GM21526 (cell line): Measurements from ENCODE around the gene TCP11L2.

Source experiments
- ATAC-seq: cut with Tn5 transposase; IDR thresholded peaks from one replicate; pipeline ENCODE4 v1.9.1; 2021; ENCODE audit warnings: moderate library complexity; ENCODE audit not compliant: unreplicated experiment, low FRiP score

TCP11L2 gene

DNA sequence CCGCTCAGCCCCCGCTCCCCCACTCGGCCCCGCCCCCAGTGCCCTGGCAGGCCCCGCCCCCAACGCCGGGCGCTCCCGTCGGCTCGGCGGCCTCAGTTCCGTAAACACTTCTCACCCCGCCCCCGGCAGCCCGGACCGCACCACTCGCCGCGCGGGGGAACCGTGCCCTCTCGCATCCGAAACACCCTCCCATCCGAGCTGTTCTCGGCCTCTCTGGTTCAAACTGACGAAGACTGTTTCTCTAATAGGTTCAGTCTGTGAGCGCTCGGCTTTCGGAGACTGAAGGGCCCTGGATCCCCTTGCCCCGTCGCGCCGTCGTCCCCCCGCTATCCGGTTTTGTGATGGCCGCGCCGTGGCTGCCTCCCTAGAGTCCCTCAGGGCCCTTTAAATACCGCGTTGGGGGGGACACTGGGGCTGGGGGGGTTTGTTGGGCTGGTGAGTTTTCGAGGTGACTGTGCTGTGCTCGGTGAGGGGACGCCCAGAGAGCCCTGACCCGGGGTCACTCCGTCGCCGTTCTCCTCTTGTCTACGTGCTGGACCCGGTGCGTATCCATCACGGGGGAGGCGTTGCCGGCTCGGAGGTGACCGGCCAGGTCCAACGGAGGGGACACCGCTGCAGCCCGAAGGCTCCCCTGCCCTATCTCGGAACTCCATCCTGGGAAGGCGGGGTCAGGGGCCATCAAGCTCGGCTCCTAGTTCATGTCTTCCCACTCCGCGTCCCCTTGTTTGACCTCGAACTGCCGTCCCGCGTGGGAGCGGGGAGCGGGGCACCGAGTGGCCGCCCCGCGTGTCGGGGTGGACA, at the start of gene TCP11L2:
Gene TCP11L2 (plus strand): TSS at position 333 of the 801 bp plus-strand sequence. CDS start 8,343 bp downstream, outside the sequence.
- ATAC-seq = peak; percentile 59

DNA sequence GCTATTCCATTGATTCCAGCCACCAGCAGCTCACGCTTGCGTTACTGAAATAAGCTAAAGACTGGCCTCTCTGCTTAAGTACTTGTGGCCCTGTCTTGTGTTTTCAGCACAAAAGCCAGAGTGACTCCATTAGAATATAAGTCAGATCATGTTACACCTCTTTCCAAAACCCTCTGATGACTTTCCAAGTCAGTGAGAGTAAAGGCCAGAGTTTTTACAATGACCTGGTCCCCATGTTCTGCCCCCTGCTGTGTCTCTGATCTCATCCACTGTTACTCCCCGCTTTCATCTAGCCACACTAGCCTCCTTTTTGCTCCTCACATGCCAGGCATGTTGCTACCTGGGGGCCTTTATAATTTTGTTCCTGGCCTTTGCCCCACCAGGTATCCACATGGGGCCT, 47.8 kb upstream of the TCP11L2 start:
- ATAC-seq = no peak

DNA sequence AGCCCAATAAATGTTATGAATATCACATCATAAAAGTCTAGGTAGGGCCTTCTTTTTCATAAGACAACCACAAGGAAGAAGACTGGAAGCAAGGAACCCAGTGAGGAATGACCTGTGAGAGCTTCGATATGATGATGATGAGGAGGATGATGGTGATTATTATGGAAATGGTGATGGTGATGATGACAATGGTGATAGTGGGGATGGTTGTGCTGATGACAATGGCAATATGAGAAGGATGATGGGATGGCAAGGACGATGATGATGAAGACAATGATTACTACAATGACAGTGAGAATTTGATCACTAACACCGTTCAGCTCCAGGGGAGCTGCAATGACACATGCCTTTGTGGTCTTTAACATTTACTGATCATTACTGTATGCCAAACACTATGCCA, 47.0 kb upstream of the TCP11L2 start:
- ATAC-seq = no peak

DNA sequence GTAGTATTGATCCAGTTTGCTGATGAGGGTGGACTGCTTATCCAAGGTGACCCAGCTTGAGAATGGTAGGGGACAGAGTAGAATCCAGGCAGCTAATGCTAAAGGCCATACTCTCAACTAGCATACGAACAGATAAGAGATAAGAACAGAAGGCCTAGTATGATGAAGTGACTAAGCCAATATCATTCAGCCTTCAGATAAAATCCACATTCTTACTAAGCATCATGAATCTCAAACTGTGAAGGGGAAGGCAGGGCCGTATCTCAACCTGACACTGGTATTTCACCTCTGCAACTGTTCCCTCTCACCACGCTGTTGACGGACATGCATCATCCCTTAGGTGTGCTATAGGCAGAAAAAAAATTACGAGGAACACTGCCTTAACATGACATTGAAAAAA, 46.6 kb upstream of the TCP11L2 start:
- ATAC-seq = no peak

DNA sequence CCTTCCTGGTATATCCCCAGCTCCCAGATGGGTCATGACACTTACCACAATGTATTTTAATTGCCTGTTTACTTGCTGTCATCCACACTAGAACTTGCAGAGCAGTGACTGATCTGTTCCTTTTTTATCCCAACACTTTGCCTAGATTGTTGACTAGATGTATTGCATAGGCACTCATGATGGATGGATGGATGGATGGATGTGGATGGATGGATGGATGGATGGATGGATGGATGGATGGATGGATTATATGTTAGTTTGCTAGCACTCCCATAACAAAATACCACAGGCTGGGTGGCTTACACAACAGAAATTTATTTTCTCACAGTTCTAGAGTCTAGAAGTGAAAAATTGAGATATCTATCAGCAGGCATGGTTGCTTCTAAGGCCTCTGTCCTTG, 46.0 kb upstream of the TCP11L2 start:
- no peak for ATAC-seq

DNA sequence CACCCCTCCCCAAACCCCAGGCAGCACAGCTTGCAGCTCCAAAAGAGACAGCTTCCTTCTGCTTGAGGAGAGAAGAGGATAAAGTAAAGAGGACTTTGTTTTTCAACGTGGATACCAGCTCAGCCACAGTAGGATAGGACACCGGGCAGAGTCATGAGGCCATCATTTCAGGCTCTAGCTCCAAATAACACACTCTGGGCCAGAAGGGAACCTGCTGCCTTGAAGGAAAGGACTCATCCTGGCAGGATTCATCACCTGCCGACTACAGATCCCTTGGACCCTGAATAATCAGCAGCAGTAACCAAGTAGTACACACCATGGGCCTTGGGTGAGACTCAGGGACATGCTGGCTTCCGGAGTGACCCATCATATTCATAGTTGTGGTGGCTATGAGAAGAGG, 44.3 kb upstream of the TCP11L2 start:
- ATAC-seq = no peak

DNA sequence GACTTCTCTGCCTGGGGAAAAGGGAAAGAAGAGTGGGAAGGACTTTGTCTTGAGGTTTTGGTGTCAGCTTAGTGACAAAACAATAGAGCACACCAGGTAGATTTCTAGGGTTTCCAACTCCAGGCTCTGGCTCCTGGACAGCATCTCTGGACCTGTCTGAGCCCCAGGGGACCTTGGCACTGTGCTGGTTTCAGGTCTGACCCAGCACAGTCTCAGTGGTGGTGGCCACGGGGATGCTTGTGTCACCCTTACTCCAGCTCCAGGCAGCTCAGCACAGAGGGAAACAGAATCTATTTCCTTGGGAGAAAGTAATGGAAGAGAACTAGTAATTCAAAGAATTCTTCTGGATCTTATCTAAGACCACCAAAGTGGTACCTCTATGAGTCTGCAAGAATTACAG, 43.6 kb upstream of the TCP11L2 start:
- no peak for ATAC-seq

DNA sequence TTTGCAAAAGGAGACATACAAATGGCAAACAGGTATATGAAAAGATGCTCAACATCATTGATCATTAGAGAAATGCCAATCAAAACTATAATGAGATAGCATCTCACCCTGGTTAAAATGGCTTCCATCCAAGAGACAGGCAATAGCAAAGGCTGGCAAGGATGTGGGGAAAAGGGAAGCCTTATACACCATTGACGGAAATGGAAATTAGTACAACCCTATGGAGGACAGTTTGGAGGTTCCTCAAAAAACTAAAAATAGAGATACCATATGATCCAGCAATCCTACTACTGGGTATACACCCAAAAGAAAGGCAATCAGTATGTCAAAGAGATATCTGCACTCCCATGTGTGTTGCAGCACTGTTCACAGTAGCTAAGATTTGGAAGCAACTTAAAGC, 37.4 kb upstream of the TCP11L2 start:
- ATAC-seq = no peak

DNA sequence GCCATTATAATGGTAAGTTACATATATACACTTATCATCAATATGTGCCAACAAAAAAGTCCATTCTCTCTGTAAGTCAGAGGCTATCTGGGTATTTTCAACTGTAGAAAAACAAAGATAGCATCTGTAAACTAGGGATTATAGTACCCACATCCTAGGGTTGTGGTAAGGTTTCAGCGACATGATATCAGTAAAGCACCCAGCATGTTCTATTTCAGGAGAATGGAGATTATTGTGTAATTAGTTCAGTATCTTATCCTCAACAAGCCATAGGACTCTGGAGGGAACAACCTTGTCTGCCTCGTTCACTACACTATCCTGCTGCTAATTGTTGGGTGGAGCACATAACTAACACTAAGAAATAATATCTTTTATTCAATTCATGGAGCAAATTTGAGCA, 35.0 kb upstream of the TCP11L2 start:
- ATAC-seq = no peak

DNA sequence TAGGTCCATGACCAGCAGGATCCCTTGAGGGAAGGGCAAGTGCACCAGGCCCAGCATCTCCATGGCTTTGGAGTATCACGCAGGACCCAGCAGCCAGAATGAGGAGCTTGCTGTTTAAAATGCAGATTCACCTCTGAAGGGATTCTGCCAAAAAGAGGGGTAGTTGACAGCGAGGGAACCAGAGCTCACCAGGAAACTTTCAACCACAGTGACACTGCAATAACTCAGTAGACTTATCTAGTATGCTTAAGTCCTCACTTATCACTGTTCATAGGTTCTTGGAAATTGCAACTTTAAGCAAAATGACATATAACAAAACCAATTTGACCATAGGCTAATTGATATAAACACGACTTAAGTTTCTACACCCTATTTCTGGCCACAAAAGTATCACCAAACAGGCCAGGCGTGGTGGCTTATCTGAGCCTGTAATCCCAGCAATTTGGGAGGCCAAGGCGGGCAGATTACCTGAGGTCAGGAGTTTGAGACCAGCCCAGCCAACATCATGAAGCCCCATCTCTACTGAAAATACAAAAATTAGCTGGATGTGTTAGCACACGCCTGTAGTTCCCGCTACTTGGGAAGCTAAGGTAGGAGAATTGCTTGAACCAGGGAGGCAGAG, 33.3 kb upstream of the TCP11L2 start:
- ATAC-seq = no peak

DNA sequence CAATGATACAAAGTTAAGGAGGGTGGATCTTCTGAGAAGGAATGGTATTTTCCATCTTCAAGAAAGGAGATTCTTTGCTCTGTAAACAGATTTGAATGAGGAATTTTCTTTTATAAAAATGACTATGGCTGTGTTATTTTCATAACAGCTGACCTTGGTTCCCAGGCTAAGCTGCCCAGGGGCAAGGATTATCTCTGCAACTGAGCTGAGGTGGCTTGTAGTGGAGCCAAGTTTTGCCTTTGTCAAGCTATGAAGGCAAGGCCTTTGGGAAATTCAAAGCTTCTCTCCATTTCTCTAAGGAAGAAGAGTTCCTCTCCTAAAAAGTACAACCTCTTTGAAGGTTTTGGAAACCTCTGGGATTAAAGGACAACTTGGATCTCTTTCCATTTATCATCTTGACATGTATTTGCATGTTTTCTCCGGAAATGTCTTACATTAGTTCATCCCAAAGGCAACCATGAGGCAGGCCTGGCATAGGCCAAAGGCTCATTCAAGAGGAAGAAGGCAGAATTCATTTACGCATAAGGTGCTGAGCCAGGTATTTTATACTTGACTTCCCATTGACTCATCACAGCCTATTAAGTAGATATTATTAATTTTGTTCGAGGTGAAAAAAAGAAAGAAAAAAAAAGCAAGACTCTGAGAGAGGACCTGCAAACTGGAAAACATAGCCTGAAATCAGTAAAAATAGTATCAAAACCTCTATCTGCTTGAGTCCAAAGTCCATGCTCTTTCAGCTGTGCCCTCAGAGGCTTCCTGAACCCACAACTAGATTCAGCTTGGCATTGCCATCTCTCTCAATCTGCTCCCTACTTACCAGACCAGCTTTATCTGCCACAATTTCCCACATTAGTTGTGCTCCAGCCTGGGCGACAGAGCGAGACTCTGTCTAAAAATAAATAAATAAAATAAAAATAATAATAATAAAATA, 30.7 kb upstream of the TCP11L2 start:
- no peak for ATAC-seq

DNA sequence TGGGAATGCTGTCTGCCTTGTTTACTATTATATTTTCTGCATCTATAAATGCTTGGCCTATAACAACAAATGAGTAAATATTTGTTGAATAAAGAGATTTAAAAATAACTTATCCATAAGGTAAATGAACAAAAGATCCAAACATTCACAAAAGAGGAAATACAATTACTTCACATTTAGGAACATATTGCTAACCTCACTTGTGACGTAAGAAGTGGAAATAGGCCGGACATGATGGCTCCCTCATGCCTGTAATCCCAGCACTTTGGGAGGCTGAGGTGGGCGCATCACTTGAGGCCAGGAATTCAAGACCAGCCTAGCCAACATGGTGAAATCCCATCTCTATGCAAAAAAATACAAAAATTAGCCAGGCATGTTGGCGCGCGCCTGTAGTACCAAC, 29.0 kb upstream of the TCP11L2 start:
- no peak for ATAC-seq

DNA sequence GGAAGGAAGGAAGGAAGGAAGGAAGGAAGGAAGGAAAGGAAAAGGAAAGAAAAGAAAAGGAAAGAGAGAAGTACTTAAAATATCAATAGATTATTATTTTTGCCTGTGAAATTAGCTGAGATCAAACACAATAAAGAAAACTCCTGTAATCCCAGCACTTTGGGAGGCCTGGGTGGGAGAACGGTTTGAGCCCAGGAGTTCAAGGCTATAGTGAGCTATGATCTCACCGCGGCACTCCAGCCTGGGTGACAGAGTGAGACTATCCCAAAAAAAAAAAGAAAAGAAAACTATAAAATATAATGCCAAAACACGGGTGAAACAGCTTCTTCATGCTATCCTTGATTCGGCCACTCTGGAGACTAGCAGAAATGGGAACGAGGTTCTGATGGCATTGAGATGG, 28.5 kb upstream of the TCP11L2 start:
- ATAC-seq = no peak

DNA sequence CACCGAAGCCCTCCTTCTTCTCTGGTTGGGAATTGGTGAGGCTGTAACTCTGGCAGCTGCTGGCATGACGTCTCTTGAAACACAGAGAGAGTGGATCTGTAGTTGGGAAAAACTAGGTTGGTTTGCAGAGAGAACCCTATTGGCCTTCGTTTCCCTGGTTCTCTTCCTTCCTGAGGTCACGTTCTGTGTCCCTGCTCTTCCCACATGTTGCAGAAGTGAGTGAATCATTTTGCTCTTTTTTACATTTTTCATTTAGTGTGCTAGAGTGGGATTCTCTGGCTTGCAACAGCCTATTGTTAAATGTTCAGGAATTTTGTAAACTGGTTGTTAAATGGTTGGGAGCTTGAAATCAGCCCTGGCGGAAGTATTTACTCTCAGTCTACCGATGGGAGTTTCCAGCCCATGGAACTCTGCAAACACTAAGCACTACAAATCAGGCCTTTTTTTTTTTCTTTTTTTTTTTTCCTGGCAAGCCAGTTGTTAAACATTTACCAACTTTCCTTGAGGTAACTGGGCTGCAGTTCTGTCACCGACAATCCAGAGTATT, 27.9 kb upstream of the TCP11L2 start:
- no peak for ATAC-seq

DNA sequence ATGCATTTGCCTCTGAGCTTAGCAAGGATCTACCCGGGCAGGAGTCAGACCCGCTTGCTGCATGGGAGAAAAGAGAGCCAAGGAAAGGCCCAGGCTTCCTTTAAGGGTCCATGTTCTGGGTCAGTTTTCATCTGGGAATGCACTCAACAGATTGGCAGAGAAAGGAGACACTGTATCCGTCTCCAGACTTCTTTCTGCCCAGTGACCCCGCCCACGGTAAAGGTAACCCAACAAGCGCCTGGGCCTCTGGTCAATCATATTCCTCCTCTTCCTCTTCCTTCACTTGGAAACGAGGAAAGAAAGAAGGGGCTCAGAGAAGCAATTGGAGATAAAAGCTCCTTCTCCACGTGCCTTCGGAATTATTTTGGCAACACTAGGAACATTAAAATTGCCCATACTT, 27.1 kb upstream of the TCP11L2 start:
- no peak for ATAC-seq

DNA sequence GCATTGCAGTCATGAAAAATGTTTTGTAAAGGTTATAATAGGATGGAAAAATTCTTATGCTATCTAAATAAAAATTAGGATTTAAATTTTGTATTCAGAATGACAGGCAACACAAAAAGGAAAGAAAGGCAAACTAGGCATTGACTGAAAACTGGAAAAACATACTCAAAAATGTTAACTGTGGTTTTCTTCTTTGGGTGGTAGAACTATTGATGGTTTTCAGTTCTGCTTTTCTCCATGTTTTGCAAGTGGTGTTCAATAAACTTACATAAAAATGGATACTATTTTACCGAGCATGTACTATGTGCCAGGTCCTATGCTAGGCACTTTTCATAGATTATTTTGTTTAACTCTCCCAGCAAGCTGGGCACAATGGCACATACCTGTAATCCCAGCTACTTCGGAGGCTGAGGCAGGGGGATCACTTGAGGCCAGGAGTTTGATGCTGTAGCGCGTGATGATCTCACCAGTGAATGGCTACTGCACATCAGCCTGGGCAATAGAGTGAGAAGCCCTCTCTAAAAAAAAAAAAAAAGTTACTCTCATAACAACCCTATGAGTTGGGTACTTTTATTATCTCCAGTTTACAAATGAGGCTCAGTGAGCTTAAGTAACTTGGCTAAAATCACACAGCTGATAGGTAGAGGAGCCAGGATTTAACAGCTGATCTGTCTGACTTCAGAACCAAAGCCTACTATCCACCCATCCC, 26.3 kb upstream of the TCP11L2 start:
- peak; percentile 79 for ATAC-seq

DNA sequence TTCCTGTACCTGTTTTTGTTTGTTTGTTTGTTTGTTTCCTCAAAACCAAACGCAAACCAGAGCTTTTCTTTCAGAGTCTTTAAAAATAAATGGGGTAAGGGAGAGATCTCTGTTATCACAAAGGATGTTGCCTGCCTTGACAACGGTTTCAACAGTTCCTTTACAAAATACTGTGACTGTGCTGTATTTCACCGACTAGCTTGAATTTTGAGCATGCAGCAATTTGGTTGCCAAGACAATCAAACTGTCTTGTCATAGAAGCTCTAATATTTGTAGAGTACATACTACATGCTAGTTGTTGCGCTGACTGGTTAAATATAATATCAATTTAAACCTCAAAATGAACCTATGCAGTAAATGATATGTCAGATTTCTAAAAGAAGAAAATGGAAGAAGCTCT, 22.4 kb upstream of the TCP11L2 start:
- ATAC-seq = no peak

DNA sequence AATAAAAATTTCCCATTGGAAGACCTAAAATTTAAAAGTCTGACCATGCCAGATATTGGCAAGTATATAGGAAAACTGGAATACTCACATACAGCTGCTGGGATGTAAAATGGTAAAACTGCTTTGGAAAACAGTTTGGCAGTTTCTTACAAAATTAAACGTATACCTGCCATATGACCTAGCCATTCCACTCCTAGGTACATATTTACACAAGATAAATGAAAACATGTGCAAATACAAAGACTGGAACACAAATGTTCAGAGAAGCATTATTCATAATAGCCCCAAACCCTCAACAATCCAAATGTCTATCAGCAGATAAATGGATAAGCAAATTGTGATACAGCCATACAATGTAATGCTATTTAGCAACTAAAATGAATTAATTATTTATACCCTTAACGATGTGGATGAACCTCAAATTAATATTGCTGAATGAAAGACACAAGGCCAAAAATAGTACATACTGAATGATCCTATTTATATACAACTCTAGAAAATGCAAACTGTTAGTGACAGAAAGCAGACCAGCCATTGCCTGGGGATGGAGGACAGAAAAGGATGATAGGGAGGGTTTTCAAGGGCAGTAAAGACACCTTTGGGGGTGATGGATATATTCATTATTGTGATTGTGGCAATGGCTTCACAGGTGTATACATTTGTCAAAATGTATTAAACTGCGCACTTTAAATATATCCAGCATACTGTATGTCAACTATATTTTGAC, 21.3 kb upstream of the TCP11L2 start:
- ATAC-seq = no peak

DNA sequence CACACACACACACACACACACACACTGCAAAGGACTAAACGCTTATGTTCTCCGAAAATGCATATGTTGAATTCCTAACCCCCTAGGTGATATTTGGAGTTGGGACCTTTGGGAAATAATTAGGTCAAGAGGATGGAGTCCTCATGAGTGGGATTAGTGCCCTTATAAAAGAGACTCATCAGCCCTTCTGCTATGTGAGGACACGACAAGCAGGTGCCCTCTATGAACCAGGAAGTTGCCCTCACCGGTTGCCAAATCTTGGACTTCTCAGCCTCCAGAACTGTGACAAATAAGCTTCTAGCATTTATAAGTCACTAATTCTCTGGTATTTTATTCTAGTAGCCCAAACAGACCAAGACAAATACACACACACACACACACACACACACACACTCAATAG, 20.7 kb upstream of the TCP11L2 start:
- no peak for ATAC-seq
